PC-9 (cell line): ENCODE data around the gene NHLRC4. TPM values are rescaled to one million over a fixed set of nuclear protein-coding genes. Genes with fewer than 3 reads are reported as not detected.

Experiments used
- BruUV-seq: library from RNA; stranded (reverse); fragments of 400-500 nt; replicated peaks from 2 replicates; lab custom pipeline; 2021; lab: Mats Ljungman, UMichigan
- CTCF ChIA-PET: fragments of 300-600 bp; sonication (Branson Sonifier 250); formaldehyde crosslinking; loops from one replicate; lab custom pipeline; 2022; ENCODE audit warnings: antibody characterized with exemption; lab: Charles Lee
- POLR2A ChIA-PET: fragments of 300-600 bp; sonication (Branson Sonifier 250); formaldehyde crosslinking; loops from one replicate; lab custom pipeline; 2022; ENCODE audit warnings: antibody characterized with exemption; ENCODE audit not compliant: unreplicated experiment; lab: Charles Lee
- DNase-seq, 2 experiments: peaks; one replicate each; pipeline versions ENCODE4 v3.0.0 to v3.0.0-alpha.2; 2015 to 2022; ENCODE audit warnings: mixed read lengths in 1 of 2
- H2AFZ ChIP-seq: fragments of 200-600 bp; sonication (generic); 2 replicates; pipeline ENCODE4 v1.8.1; 2017; ENCODE audit warnings: antibody characterized with exemption
- H3F3A ChIP-seq: fragments of 200-600 bp; sonication (generic); 2 replicates; pipeline ENCODE4 v1.8.1; 2017; ENCODE audit warnings: antibody characterized with exemption, mild to moderate bottlenecking, low read depth; ENCODE audit not compliant: insufficient read depth
- H3K27ac ChIP-seq: fragments of 200-600 bp; sonication (generic); 2 replicates; pipeline ENCODE4 v1.6.1; 2016; ENCODE audit warnings: mixed run types
- H3K27me3 ChIP-seq: fragments of 200-600 bp; sonication (generic); 2 replicates; pipeline ENCODE4 v1.6.1; 2016; ENCODE audit warnings: low read depth, mixed run types; ENCODE audit not compliant: insufficient read depth
- H3K36me3 ChIP-seq: fragments of 200-600 bp; sonication (generic); 2 replicates; pipeline ENCODE4 v1.6.1; 2016; ENCODE audit warnings: low read depth, mixed run types
- H3K4me1 ChIP-seq: fragments of 200-600 bp; sonication (generic); replicated peaks from 2 replicates; pipeline ENCODE4 v1.6.1; 2016; ENCODE audit warnings: mixed run types; ENCODE audit not compliant: insufficient read depth
- H3K4me2 ChIP-seq: fragments of 200-600 bp; sonication (generic); 2 replicates; pipeline ENCODE4 v1.6.1; 2017; ENCODE audit warnings: mixed run types
- H3K4me3 ChIP-seq: fragments of 200-600 bp; sonication (generic); 2 replicates; pipeline ENCODE4 v1.6.1; 2016; ENCODE audit warnings: mixed run types
- H3K79me2 ChIP-seq: fragments of 200-600 bp; sonication (generic); 2 replicates; pipeline ENCODE4 v1.6.1; 2017; ENCODE audit warnings: low read depth, mixed run types
- H3K9me2 ChIP-seq: fragments of 200-600 bp; sonication (generic); 2 replicates; pipeline ENCODE4 v1.8.1; 2017; ENCODE audit warnings: mild to moderate bottlenecking; ENCODE audit not compliant: insufficient read depth
- H3K9me3 ChIP-seq: fragments of 200-600 bp; sonication (generic); 2 replicates; pipeline ENCODE4 v1.8.1; 2016; ENCODE audit warnings: low read depth; ENCODE audit not compliant: insufficient read depth
- H4K20me1 ChIP-seq: fragments of 200-600 bp; sonication (generic); 2 replicates; pipeline ENCODE4 v1.8.1; 2017; ENCODE audit not compliant: insufficient read depth
- EZH2 ChIP-seq: fragments of 200-600 bp; sonication (generic); IDR thresholded peaks from 2 replicates; pipeline ENCODE4 v1.8.0; 2017; ENCODE audit warnings: antibody characterized with exemption, low read depth
- intact Hi-C: fragments of 100-400 bp; cut with micrococcal nuclease; formaldehyde crosslinking; loops from one replicate; pipeline ENCODE4 v1.10.0; 2022; ENCODE audit not compliant: unreplicated experiment
- total RNA-seq: library from RNA; stranded (reverse); gene quantifications from 2 replicates; pipeline ENCODE4 v1.2.3, GENCODE V29; 2021
- TF ChIP-seq, protein P1 (sequence below): fragments of 200-600 bp; sonication (generic); conservative IDR thresholded peaks from 2 replicates; pipeline ENCODE4 v1.6.1; 2017; ENCODE audit warnings: mixed run types, antibody characterized with exemption, mild to moderate bottlenecking, moderate library complexity

The NHLRC4 gene
- total RNA-seq, 1 experiment from 2014 or later, result not detected

DNA sequence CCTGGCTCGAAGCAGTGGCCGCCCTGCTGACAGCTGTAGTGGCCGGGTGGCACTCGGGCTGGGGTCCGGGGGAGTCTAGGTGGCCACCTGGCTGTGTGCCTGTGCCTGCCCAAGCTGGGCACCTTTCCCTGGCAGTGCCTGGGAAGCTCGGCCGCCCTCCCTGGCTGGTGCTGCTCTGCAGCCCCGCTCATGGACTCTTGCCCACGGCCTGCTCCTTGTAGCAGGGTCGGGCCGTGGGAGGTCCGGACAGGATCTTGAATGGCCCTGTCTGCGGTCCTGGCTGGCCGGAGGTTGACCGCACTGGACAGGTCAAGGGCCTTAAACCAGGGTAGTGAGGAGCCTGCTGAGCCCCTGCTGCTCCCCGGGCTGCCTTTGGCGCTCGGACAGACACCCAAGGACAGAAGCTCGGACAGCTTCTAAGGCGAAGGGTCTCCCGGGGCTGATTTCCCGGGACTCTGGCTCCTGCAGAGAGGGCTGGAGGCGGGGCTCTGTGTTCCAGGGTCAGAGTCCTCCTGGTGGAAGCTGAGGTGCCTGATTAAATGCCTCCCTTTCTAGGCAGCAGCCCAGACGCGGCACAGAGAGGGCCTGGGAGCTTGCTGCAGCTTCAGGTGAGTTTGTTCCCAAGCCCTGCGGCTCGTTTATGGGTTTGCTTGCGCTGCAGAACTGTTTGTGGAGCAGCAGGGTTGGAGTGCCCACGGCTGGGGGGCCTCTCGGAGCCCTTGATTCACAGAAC, 33.2 kb upstream of the NHLRC4 start:
- Histone ChIP-seq H3K4me3 (no peak overlapping the region), H2AFZ (no peak overlapping the region), H3K36me3 (no peaks in the 10 kb centered on the region), H3K9me2 (no peaks in the 10 kb centered on the region), H3K27me3 (no peaks in the 10 kb centered on the region), H4K20me1 (peaks cover 92% of the 10 kb centered on the region), H3K9me3 (no peaks in the 10 kb centered on the region), H3F3A (peaks cover 44% of the 10 kb centered on the region; the same call in 1 of the 2 replicates), H3K27ac (no peak overlapping the region), H3K4me2 (no peak overlapping the region), H3K79me2 (peaks cover 95% of the 10 kb centered on the region), H3K4me1 (peaks cover 43% of the 10 kb centered on the region)
- ChIA-PET POLR2A (no interaction called here), CTCF (no interaction called here)
- no peak for TF ChIP-seq EZH2
- TF ChIP-seq, protein P1, sequence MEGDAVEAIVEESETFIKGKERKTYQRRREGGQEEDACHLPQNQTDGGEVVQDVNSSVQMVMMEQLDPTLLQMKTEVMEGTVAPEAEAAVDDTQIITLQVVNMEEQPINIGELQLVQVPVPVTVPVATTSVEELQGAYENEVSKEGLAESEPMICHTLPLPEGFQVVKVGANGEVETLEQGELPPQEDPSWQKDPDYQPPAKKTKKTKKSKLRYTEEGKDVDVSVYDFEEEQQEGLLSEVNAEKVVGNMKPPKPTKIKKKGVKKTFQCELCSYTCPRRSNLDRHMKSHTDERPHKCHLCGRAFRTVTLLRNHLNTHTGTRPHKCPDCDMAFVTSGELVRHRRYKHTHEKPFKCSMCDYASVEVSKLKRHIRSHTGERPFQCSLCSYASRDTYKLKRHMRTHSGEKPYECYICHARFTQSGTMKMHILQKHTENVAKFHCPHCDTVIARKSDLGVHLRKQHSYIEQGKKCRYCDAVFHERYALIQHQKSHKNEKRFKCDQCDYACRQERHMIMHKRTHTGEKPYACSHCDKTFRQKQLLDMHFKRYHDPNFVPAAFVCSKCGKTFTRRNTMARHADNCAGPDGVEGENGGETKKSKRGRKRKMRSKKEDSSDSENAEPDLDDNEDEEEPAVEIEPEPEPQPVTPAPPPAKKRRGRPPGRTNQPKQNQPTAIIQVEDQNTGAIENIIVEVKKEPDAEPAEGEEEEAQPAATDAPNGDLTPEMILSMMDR, result no peak
- intact Hi-C loops, result loop anchor here (2.0 kb wide), 3 partner anchors 35 to 133 kb away; partner anchors contain the start of genes DECR2 and PIGQ
- no peak for DNase-seq
- BruUV-seq, result no TSS peak

DNA sequence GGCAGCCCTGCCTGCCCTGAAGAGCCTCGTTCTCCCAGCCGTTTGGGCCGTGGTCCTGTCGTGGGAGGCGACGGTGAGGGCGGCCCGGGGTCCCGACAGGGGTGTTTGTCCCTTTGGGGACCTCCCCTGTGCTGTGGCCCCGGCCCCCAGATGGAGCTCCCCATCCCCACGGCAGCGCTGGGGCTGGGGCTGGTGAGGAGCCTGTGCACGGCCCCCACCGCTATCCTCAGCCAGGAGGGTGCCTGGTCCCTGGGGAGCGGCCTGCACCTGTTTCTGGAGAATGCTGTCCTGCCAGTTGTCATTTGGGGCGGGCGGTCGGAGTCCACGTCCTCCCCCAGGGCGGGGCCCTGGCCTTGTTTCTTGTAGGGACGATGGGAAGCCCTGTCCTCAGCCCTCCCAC, 32.7 kb upstream of the NHLRC4 start:
- no TSS peak for BruUV-seq
- POLR2A ChIA-PET, result no interaction called here

DNA sequence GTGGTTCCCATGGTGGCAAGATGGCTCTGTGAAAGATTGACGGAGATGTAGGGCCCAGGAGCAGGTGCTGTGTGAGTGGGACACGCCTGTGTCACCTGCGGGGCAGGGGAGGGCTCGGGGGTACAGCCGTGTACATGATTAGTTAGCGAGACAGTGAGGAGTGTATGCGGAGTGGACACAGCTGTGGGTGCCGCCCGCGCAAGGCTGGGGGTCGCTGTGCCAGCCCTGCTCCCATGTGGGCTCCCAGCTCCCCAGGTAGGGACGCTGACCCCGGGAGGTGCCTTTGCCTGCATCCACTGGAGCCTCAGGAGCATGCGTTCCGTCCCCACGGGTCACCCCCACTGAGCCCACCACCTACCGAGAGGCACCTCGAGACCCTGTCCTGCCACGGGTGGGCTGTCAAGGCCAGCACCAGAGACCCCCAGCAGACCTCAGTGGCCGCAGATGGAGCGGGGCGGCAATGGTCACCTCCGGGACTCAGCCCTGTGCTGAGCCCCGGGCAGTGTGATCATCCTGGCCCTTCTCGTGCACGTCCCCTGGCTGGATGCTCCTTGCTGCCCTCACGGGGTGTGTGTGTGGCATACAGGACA, 31.9 kb upstream of the NHLRC4 start:
- no peaks in the 10 kb centered on the region for H3K9me2 ChIP-seq
- H3K4me2 ChIP-seq, result peak overlapping the region; percentile 55
- H3K4me3 ChIP-seq, result no peak overlapping the region
- BruUV-seq, result no TSS peak
- H4K20me1 ChIP-seq, result peaks cover 91% of the 10 kb centered on the region
- H3K27me3 ChIP-seq, result no peaks in the 10 kb centered on the region
- no peak overlapping the region for H2AFZ ChIP-seq
- ChIA-PET POLR2A (interaction anchor here (0.7 to 1.0 kb wide), 2 partner anchors 9 to 34 kb away, joined by 3 to 5 read pairs; no protein-coding TSS in a partner anchor), CTCF (interaction anchor here (0.6 kb wide), 1 partner anchor 143 kb away, joined by 3 read pairs; no protein-coding TSS in a partner anchor)
- intact Hi-C loops, result loop anchor here (2.0 kb wide), 3 partner anchors 34 to 134 kb away; partner anchors contain the start of genes DECR2 and PIGQ
- peaks cover 95% of the 10 kb centered on the region for H3K79me2 ChIP-seq
- H3K9me3 ChIP-seq, result no peaks in the 10 kb centered on the region
- H3K27ac ChIP-seq, result peak overlapping the region; percentile 66
- H3K36me3 ChIP-seq, result no peaks in the 10 kb centered on the region
- TF ChIP-seq EZH2, result no peak
- TF ChIP-seq, protein P1, result no peak; the same call in 1 of the 2 replicates
- no peak for DNase-seq
- H3K4me1 ChIP-seq, result peaks cover 33% of the 10 kb centered on the region
- H3F3A ChIP-seq, result peaks cover 34% of the 10 kb centered on the region; the same call in 1 of the 2 replicates

More for the DNA sequence above, 32.7 kb upstream of the NHLRC4 start:
- H3K4me1 ChIP-seq, result peaks cover 40% of the 10 kb centered on the region
- H3K79me2 ChIP-seq, result peaks cover 95% of the 10 kb centered on the region
- peaks cover 91% of the 10 kb centered on the region for H4K20me1 ChIP-seq
- CTCF ChIA-PET, result no interaction called here
- no peaks in the 10 kb centered on the region for H3K27me3 ChIP-seq
- no peaks in the 10 kb centered on the region for H3K36me3 ChIP-seq
- DNase-seq, result peak; percentile 41 to 69
- no peaks in the 10 kb centered on the region for H3K9me3 ChIP-seq
- peak overlapping the region; percentile 66; the same call in 1 of the 2 replicates for H3K27ac ChIP-seq
- no peak overlapping the region for H3K4me3 ChIP-seq
- peak overlapping the region; percentile 55 for H3K4me2 ChIP-seq
- no peak overlapping the region for H2AFZ ChIP-seq
- peaks cover 38% of the 10 kb centered on the region; the same call in 1 of the 2 replicates for H3F3A ChIP-seq
- H3K9me2 ChIP-seq, result no peaks in the 10 kb centered on the region
- intact Hi-C loops, result loop anchor here (2.0 kb wide), 3 partner anchors 35 to 133 kb away; partner anchors contain the start of genes DECR2 and PIGQ
- TF ChIP-seq, protein P1, result no peak
- TF ChIP-seq EZH2, result no peak
